ENCODE data around the gene DNAH6. TPM values are rescaled to one million over a fixed set of nuclear protein-coding genes. Genes with fewer than 3 reads are reported as not detected.

The DNAH6 gene
- total and polyA plus RNA-seq, 2 of the 8 experiments (the other 6 are each of a cell fraction or from before 2014, with no cell fraction given) = 0.06 to 0.43 TPM

- DNase-seq (ENCODE audit: low read depth in 1 of 2, low spot score in 2 of 2) (no peak), FAIRE-seq (no peak)
- no peak overlapping the region for H2BK120ac ChIP-seq (replicated peaks; ENCODE audit: low read depth, low read length)
- H3K23me2 ChIP-seq (ENCODE audit: low read depth, low read length) = no peaks in the 10 kb centered on the region
- no peak overlapping the region for H3K4me3 ChIP-seq (ENCODE audit: extremely low read depth in 1 of 4, insufficient read depth in 2 of 4, low read depth in 3 of 4, low read length in 4 of 4)
- no peak overlapping the region for H2AK5ac ChIP-seq (ENCODE audit: low read depth, low read length)
- H2BK15ac ChIP-seq (ENCODE audit: low read length) = no peak overlapping the region
- H3K79me1 ChIP-seq (ENCODE audit: low read depth, low read length) = no peaks in the 10 kb centered on the region
- no peak overlapping the region for H3K4me2 ChIP-seq (ENCODE audit: insufficient read depth in 1 of 2, low read depth in 2 of 2, low read length in 2 of 2)
- no peak overlapping the region for H2BK5ac ChIP-seq (ENCODE audit: low read depth, low read length)
- H2AFZ ChIP-seq (ENCODE audit: low read length) = no peak overlapping the region
- H3K23ac ChIP-seq (ENCODE audit: insufficient read length) = no peak overlapping the region
- H3K9ac ChIP-seq (replicated peaks in 1 of 4; ENCODE audit: extremely low read depth in 1 of 4, low read depth in 3 of 4, low read length in 3 of 4) = no peak overlapping the region
- H3K27me3 ChIP-seq (replicated peaks in 1 of 4; ENCODE audit: control insufficient read depth in 3 of 4, extremely low read depth in 1 of 4, insufficient read depth in 3 of 4, low read length in 3 of 4) = peaks cover 0 to 2% (median 0%) of the 10 kb centered on the region in 4 experiments; a peak in 1 of 7 replicates
- H4K8ac ChIP-seq (ENCODE audit: extremely low read depth, insufficient read depth, low read length) = no peak overlapping the region
- no peak overlapping the region for H4K91ac ChIP-seq (replicated peaks; ENCODE audit: insufficient read length, low read length)
- no peak overlapping the region for H3K56ac ChIP-seq (replicated peaks; ENCODE audit: insufficient read length, low read depth, low read length)
- no peak overlapping the region for H4K5ac ChIP-seq (ENCODE audit: insufficient read length, low read depth, low read length)
- H2BK12ac ChIP-seq (ENCODE audit: low read depth, low read length) = no peak overlapping the region
- ChIA-PET CTCF (ENCODE audit: partially characterized antibody) (interaction anchor here (0.6 to 1.2 kb wide), 4 partner anchors 10 to 214 kb away, joined by 3 to 4 read pairs (median 4); no protein-coding TSS in a partner anchor), POLR2A (ENCODE audit: partially characterized antibody) (no interaction called here)
- H3K14ac ChIP-seq (ENCODE audit: insufficient read length) = no peak overlapping the region
- no peak overlapping the region for H3K27ac ChIP-seq (ENCODE audit: low read depth, low read length)
- no peaks in the 10 kb centered on the region for H4K20me1 ChIP-seq (replicated peaks in 1 of 2; ENCODE audit: control insufficient read depth in 1 of 2, insufficient read depth in 2 of 2, low read length in 2 of 2)
- no peak overlapping the region for H3K4ac ChIP-seq (replicated peaks; ENCODE audit: insufficient read length, low read depth, low read length)
- H3K36me3 ChIP-seq (ENCODE audit: control insufficient read depth in 2 of 4, insufficient read depth in 4 of 4, low read length in 3 of 4) = no peaks in the 10 kb centered on the region; a peak in 1 of 8 replicates
- H3K79me2 ChIP-seq (ENCODE audit: control insufficient read depth in 1 of 2, insufficient read depth in 2 of 2, low read length in 2 of 2) = no peaks in the 10 kb centered on the region
- no peak overlapping the region for H3K18ac ChIP-seq (ENCODE audit: extremely low read depth, low read length)
- no peaks in the 10 kb centered on the region for H3K4me1 ChIP-seq (replicated peaks in 1 of 4; ENCODE audit: control insufficient read depth in 3 of 4, insufficient read depth in 4 of 4, low read length in 3 of 4)
- H3K9me3 ChIP-seq (ENCODE audit: insufficient read depth in 2 of 2, low read depth in 1 of 2, low read length in 1 of 2) = no peaks in the 10 kb centered on the region; a peak in 1 of 4 replicates
- whole genome bisulfite sequencing, 2 experiments (ENCODE audit: extremely low coverage in 1 of 2, insufficient coverage in 1 of 2, insufficient read length in 1 of 2, insufficient replicate concordance in 2 of 2, low coverage in 1 of 2, low lambda C conversion rate in 2 of 2, missing lambda C conversion rate in 1 of 2) = 90% methylated on average over 3 of the region's 3 CpGs; no CpG with 5 or more reads in 1 of the 2 experiments
- no peak overlapping the region for H2BK20ac ChIP-seq (ENCODE audit: low read length)
These were observed 127.7 kb downstream of the DNAH6 start for GRCh38 chr2:84643991-84644390.
